Measurements from ENCODE around the gene OLFM1.

Gene OLFM1

DNA sequence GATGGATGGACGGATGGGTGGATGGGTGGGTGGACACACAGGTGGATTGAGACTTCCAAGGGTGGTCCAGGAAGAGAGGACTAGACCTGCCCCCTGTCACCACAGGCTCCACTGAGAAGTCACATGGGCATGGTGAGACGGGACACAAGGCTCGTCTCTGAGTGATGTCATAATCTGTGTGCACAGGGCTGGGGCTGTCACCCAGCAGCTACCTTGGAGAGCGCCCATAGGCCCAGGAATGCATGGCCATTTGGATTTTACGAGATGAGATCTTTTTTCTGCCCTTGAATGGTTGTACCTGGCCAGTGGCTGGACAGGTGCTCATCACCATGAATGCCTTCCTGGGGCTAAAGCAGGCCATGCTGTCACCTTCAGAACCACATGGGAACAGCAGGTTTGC, 3.1 kb downstream of the OLFM1 start:
- no peak for DNase-seq

DNA sequence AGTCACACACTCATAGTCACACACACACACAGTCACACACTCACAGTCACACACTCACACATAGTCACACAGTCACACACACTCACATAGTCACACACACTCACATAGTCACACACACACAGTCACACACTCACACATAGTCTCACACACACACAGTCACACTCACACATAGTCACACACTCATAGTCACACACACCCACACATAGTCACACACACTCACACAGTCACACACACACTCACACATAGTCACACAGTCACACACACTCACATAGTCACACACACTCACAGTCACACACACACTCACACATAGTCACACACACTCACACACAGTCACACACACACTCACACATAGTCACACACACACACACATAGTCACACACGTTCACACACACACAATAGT, 4.1 kb downstream of the OLFM1 start:
- DNase-seq: no peak

DNA sequence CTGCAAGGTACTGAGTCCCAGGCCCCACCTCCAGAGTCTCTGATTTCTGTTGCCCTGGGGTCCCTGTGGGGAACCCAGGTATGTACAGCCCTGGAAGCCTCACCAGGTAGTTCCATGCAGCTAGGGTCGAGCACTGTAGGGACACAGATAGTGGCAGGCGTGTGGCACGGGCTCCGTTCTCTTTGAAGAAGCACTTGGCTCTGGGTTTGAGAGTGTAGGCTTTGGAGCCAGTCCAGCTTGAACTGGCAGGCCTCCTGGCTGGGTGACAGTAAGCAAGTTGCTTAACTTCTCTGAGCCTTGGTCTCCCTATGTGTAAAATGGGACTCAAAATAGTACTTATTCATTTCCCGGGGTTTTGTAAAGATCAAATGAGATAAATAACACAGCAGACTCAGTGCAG, 5.6 kb downstream of the OLFM1 start:
- DNase-seq: no peak

DNA sequence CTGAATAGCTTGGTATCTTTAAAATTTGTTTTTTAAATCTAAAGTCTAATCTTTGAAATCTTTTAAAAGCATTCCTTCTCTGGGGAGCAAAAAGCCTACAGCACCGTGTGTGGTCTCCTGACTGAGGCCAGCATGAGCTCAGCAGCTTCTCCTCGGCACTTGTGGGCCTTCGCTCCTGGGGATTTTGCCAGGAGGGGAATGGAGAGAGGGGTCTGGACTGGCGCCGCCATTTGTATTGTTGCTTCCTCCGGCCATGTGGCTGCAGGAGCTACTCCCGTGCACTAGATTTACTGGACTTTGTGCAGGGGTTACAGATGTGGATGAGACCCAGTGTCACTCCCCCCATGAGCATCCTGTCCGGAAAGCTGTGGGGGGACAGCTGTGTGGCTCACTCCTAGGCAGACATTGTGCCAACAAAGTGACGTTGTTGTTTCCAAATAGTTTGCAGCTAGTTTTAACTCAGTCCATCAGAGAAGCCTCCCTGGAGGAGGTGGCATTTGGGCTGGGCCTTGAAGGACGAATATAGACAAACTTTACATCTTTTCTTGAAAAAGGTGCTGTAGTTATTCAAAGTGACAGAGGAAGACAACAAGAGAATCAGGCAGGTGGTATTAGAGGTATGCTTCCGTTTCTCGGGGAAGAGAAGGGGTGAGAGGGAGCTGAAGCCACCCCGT, 6.6 kb downstream of the OLFM1 start:
- DNase-seq: no peak

DNA sequence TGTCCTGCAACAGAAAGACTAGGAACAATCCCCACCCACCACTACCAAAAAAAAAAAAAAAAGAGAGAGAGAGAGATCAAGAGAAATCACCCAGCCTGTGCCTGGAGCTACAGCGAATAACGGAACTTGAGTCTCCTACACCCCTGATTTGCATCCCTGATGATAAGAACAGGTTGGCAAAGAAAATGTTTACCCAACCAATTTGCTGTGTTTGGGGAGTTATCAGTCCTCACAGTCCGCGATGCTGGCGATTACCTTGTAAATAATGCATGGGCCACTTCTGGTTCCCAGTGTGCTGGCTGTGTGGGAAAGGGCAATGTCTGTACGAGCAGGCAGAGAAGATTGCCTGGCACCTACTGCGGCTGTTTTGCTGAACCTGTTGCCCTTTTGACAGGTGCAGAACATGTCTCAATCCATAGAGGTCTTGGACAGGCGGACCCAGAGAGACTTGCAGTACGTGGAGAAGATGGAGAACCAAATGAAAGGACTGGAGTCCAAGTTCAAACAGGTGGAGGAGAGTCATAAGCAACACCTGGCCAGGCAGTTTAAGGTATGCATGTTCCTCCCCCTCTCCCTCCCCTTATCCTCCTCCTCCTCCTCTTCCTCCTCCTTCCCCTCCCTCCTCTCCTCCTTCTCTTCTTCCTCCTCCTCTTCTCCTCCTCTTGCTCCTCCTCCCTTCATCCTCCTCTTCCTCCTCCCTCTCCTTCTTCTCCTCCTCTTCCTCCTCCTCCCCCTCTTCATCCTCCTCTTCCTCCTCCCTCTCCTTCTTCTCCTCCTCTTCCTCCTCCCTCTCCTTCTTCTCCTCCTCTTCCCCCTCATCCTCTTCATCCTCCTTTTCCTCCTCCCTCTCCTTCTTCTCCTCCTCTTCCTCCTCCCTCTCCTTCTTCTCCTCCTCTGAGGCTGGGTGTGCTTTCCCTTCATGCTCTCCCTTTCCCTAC, 8.3 kb downstream of the OLFM1 start:
- DNase-seq: no peak

DNA sequence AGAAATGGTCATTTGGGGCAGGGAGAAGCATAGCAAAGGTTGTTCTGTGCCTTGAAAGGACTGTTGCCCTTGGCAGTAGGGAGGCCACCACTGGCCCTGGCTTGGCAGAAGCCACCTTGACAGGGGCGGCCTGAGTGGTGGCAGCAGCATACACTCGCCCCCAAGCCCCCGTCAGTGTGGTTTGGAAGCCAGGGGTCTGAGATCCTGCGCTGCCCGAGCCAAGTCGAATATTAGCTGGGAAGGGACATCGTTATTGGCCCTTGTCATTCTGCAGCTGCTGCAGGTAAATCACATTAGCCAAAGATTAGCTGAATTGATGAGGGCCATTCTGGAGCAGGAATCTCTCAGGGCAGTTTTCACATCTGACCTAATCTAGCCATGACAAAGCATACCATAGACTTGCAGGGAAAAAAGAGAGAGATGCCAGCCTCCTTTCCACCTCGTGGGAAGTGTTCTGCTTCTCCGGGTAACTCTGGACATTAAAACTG, 9.0 kb downstream of the OLFM1 start:
- no peak for DNase-seq

DNA sequence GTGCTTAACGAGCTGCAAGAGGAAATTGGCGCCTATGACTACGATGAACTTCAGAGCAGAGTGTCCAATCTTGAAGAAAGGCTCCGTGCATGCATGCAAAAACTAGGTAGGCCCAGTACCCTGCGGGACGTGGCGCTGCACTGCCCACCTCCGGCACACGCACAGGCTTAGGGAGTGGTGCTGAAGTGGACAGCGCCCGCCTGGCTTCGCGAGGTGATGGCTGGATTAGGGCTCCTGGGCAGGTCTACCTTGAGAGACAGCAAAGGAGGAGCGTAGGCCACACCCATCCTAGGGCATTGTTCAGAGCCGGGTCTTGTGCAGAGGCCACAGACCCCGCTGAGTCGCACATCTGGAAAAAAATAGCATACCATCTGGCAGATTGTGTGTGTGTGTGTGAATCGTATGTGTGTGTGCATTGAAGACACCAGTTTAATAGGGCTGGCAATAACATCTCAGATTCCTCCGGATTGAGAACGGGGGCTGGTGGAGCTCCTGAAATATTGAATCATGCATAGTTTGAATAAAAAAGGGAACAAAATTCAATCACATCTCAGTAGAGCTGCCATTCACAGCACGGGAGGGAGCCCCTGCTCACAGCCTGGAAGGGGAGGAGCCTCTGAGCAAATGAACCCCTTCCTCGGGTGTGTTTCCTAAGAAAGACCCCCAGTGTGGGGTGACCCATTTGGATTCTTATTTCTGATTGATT, 11.1 kb downstream of the OLFM1 start:
- DNase-seq: no peak

DNA sequence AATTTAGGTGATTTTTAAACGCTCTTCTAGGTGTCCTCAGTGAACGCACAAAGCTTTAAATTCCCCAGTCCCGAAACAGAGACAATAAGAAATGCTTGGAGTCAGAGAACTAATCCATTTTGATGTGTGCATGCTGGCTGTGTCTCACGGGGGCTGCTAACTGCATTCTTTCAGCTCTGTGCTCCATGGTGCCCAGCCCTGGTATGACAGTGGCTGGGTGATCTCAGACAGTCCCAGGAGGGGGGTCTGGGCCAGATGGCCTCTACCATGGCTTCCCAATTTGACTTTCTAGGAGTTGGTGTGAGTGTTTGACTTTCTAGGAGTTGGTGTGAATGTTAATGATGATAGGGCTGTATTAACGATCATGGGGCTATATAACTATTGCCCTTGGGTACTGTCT, 12.1 kb downstream of the OLFM1 start:
- no peak for DNase-seq

DNA sequence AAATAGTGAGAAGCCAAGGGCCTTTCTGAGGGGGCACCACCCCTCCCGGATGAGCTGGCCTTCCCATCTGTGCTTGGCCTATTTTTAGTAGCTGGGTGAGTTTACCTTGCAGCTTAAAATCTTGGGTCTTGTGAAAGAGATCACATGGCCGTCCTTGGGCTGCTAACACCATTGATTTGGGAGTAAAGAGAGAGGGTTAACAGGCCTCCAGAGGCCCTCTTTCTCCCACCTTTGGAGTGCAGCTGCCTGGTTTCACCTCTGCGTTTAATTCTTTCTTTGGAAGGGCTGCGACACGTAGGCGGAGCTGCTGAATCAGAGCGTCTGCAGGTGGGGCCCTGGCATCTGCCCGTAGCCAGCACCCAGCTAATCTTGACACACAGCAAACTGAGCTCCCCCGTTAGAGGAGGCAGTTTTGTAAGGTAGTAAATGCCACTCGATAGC, 12.8 kb downstream of the OLFM1 start:
- DNase-seq: no peak

DNA sequence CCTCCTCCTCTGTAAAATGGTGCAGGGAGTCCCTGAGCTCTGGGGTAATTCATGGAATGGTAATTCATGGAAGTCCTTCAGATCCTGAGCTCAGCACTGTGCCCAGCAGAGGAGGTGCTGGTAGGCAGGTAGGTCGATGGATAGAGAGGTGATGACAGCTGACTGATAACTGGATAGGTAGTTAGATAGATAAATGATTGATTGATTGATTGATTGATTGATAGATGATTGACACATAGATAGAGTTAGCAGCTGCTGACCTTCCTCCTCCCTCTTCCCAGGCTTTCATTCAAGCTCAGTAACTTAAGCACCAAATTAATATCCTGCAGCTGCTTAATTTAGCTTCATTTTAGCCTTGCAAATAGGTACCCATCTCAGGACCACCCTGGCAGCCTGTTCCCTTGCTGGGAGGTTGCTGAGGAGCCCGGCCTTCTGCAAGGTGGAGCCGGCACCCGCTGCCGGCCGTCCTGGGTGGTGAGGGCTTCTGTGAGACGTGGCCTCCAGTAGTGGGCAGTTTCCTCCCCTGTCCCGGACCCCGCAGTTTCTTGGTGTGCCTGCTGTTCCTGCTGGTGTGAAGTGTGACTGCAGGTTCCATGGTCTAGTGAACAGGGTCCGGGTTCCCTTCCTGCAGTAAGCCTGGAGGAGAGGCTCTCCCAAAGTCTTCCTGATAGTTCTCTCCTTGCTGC, 13.4 kb downstream of the OLFM1 start:
- no peak for DNase-seq

DNA sequence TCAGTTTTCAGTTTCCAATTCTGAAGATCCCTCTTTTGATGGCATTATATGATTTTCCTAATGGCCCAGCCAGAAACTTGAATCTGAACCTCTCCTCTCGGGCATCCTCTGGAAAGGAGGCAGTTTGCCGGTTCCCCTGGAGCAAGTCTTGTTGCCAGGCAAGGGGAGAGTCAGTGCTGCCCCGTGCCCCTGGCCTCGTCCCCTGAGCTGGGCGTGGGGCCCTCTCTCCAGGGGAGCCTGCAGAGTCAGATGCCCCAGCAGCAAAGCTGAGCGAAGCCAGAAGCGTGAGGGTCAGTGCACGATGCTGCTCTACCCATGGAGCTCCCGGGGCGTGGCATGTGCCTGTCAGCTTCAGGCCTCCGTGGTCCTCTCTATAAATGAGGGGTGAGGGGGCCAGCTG, 14.0 kb downstream of the OLFM1 start:
- no peak for DNase-seq

DNA sequence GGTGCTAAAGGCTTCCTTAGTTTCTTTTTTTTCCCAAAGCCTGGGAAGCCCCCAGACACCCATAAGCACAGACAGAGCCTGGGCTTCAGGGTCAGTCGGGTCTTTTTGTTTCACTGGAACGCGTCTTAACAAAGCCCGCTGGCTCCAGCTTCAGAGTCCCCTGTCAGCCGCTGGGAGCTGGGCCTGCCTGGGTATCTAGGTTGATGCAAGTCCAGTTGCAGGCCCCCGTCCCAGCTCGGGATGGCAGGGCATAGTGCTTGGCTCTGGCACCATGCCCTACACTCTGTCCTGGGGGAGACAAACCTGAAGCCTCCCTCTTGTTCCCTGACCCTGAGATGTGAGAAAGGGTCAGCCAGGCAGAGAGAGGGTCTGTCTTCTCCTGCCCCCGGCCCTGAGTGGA, 14.5 kb downstream of the OLFM1 start:
- no peak for DNase-seq

DNA sequence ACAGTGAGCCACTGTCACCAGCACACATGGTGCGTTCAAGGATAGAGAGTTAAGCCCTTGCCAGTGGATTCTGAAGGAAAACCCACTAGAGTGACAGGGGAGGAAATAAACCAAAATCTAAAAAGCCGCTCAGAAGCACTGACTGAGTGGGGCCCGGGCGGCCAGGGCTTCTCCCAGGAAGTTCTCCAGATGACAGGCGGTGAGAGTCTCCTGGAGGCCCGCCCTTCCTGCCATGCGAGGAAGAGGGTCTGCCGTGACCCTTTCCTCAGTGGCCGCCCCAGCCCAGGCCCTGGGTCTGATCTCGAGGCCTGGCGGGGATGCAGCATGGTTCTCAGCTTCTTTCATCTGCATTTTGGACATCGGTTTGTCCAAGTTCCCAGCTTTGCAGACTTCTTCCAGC, 14.9 kb downstream of the OLFM1 start:
- no peak for DNase-seq

DNA sequence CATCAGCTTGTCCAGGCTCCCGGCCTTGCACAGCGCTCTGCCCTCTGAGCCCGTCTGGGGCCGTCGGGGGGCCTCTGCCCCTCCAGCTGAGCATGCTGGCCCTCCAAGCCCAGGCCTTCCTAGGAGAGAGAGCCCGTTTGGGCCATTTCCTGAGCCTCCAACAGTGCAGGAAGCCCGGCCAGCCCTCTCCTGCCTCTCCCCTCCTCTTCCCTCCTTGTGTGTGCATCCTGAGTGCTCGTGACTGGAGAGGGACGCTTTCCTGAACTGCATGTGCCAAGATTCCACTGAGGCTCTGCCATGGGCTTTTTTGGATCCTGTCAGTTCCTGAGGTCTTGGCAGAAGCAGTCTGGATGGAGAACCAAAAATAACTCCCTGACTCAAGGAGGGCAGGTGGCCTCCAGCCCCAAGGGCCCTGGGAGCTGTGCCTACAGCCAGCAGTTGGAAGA, 15.6 kb downstream of the OLFM1 start:
- DNase-seq: no peak

DNA sequence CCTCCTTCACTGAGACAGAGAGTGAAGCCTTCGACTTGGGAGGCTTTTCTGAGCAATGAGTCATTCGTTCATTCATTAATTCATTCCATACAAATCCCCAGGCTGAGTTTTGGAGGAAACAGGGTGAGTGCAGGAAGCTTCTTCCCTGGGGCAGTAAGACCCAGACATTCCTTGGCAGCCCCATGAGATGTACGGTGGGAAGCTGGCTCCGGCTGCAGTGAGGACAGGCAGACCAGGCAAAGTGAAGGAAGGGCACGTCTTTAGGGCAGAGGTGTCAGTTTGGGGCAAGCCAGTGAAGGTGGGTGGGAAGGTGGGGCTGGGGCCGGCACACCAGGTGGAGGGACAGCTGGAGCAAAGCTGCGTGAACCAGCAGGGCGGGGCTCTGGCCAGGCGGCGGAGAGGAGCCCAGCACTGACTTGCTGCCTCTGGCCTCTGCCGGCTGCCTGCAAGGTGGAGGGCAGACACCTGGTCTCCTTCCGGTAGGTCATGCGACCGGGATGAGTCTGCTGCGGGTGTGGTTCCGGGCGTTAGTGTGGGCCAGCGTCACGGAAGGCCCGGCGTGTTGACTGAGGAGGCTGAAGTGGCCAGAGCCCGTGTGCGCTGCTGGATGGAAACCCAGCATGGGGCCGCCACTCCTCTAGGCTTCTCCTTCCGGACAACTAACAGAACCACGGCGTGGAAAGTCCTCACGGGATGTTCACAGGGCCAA, 16.6 kb downstream of the OLFM1 start:
- no peak for DNase-seq

DNA sequence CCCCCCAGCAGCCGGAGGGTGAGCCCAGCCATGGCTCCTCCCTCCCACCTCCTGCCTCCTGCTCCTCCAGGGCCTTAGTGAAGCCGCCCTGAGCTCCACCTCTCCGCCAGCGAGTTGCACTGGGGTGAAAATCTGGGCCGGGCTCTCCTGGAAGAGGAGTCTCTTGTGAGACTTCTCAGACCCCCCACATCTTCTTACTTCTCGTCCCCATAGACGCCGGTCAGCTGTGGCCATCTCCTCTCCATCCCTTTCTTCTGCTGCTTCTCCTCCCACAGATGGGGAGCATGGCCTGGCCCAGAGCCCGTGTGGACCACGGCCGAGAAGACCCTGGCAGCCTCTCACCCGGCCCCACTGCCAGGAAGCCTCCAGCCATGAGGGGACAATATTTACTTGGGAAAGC, 17.3 kb downstream of the OLFM1 start:
- DNase-seq: no peak

DNA sequence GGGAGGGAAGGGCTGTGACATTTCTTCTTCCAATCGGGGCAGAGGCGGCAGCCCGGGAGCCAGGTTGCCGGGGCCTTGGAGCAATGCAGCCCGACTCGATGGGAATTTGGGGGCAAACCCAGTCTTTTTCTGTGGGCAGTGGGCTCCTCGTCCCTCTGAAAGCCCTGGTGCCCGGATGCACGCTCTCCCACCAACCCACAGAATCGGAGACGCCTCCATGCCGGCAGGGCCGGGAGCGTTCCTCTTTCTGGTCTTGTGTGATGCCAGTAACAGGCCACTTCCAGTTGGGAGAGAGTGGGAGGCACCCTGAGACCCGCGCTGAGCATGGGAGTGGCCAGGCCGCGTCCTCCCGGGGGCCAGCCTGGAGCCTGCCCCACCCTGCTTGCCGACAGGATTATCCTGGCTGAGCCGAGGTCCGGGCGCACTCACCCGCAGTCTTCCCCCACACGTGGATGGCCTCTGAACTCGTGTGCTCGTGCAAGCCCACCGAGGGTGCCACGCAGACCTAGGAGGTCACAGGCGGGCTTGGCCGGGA, 17.8 kb downstream of the OLFM1 start:
- no peak for DNase-seq

DNA sequence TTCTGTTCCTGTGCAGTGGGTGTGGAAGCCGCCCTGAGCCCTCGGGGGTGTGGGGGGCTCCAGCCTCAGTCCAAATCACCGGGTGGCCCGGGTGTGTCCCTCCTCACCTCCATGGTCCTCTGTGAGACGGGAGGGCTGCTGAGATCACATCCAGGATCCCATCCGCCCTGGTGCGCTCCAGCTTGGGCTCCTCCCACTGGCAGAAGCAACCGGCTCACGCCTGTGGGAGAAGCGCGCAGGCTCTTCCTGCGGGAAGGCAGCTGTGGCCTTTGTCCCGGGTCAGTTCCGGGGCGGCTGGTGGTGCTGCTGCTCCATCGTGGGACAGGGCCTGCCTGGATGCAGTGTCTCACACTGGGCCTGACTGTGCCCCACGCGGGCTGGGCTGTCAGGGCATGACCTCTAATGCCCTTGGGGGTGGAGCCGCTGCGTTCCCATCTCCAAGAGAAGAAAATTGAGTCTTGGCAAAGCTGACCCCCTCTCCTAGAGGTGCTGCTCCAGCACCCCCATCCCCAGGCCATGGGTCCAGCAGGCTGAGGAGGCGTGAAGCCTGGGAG, 18.5 kb downstream of the OLFM1 start:
- DNase-seq: no peak

DNA sequence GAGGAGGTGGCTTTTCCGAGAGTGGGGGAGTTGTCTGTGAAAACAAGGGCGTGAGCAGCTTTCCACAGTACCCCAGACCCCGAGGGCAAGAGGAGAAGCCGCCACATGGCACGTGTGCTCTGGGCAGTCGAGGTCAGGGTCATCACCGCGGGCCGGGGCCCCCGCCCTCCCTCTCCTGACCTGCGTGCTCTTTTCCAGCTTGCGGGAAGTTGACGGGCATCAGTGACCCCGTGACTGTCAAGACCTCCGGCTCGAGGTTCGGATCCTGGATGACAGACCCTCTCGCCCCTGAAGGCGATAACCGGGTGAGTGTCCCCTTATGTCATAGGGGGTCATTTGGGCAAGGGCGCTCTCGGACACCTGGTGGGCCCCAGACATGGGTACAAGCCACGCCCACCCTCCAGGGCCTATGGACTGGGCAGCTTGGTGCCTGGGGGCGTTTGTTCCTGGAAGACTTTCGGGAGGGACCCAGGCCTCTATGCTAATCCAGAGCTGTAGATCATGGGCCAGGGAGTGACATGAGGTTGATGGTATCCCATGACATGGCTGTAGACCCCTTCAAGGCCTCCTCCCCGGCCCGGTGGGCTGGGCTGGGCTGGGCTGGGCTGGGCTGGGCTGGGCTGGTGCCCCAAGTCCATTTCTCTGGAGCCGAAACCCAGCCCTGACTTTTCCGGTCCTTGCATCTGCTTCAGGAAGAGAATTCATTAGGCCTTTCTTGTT, 19.2 kb downstream of the OLFM1 start:
- no peak for DNase-seq

DNA sequence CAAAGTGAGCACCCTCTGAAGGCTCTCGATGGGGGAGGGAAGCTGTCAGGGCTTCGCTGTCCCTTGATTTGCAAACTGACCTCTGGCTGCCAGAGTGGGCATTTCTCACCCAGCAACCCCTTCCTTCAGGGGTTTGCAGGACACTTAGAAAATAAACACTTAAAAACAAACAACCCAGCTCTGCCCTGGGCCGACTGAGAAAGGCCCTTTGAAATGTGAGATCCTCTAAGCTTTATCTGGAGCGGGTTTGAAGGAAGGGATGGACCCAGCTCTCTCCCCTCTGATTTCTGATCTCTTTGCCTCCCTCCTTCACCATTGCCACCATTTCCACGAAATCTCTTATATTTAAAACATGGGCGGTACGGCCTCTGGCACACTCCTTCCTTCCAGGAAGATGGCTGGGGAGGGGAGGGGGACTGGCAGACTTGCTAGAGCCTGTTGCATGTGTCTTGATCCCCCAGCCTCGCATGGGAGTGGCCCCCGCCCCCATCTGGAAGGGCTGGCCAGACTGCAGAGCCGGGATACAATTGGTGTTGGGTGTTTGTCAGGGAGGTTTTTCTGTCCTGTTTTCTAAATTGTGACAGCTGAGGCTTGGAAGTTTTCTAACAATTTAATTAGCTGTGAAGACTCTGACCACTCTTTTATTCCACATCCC, 20.2 kb downstream of the OLFM1 start:
- no peak for DNase-seq

Measured in T1000 (cell line).